GM20000 (cell line): ENCODE data around the gene ACSM3.

ENCODE experiments used
- DNase-seq: peaks from one replicate; pipeline ENCODE4 v3.0.0; 2012; ENCODE audit warnings: low spot score
- TF ChIP-seq, protein P1 (sequence below): IDR thresholded peaks from 2 replicates; pipeline ENCODE4 v1.5.1; 2012; ENCODE audit warnings: mild to moderate bottlenecking, control low read depth; ENCODE audit errors: extremely low read depth, missing control alignments

ACSM3 gene

DNA sequence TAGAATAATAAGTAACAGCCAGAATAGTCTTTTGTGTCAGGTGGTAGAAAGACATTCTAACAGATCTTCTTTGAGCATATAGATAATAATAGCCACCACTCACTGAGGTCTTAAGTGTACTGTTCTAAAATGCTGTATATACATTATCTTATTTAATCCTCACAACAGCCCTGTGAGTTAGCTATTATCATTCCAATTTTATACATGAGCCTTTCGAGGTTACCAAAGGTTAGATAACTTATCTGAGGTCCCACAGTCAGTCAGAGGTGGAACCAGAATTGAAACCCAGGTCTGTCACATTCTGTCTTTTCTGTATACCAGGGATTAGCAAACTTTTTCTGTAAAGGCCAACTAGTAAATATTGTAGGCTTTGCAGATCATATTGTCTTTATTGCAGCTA, 65.7 kb downstream of the ACSM3 start:
- no peak for DNase-seq
- TF ChIP-seq, protein P1, sequence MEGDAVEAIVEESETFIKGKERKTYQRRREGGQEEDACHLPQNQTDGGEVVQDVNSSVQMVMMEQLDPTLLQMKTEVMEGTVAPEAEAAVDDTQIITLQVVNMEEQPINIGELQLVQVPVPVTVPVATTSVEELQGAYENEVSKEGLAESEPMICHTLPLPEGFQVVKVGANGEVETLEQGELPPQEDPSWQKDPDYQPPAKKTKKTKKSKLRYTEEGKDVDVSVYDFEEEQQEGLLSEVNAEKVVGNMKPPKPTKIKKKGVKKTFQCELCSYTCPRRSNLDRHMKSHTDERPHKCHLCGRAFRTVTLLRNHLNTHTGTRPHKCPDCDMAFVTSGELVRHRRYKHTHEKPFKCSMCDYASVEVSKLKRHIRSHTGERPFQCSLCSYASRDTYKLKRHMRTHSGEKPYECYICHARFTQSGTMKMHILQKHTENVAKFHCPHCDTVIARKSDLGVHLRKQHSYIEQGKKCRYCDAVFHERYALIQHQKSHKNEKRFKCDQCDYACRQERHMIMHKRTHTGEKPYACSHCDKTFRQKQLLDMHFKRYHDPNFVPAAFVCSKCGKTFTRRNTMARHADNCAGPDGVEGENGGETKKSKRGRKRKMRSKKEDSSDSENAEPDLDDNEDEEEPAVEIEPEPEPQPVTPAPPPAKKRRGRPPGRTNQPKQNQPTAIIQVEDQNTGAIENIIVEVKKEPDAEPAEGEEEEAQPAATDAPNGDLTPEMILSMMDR: no peak

DNA sequence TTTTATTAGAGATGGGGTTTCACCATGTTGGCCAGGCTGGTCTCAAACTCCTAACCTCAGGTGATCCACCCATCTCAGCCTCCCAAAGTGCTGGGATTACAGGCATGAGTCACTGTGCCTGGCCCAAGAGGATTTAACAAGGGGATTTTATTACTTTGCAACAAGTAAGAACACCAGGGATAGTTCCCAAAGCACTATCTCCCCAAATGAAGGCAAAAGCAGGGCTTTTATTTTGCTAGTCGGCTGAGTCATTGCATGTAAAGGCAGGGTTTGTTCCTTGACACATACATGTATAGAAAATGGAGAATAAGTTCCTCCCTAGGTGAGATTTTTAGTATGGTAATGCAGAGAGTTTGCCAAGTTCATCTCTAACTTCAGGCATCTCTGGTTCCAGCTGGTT, 66.6 kb downstream of the ACSM3 start:
- no peak for DNase-seq
- TF ChIP-seq, protein P1: no peak

DNA sequence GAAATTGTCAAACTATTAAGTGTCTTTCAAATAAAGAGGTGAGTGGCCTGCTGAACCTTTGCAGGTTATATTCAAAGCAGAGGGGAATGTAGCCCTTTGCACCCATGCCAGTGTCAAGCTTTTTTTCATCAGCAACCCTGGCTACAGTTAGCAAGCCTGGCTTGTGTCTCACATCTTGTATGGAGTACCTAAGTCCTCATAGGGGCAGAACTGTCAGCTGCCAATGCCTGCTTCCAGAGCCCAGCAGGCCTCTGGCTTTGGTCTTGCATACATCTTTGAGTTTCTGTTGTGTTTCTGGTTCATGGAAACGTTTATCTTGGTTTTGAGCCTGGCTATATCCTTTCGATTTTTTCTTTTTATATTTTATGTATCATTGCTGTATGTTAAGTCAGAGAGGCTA, 69.3 kb downstream of the ACSM3 start:
- DNase-seq: no peak
- TF ChIP-seq, protein P1: no peak

DNA sequence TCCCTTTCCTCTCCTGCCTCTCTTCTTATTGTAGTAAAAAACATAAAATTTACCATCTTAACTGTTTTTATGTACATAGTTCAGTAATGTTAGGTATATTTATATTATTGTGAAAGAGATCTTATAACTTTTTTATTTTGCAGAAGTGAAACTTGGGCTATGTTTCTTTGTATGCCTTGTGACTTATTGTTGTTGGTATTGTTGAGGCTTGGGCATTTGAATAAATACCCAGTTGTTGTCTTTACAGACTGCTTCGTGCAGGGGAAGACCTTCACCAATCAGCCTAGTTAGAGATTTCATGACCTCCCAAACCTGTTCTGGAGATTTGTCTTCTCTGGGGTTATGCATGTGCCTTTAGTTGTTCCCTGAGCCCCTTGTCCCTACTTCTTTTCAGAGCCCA, 74.4 kb downstream of the ACSM3 start:
- no peak for DNase-seq
- TF ChIP-seq, protein P1: no peak

DNA sequence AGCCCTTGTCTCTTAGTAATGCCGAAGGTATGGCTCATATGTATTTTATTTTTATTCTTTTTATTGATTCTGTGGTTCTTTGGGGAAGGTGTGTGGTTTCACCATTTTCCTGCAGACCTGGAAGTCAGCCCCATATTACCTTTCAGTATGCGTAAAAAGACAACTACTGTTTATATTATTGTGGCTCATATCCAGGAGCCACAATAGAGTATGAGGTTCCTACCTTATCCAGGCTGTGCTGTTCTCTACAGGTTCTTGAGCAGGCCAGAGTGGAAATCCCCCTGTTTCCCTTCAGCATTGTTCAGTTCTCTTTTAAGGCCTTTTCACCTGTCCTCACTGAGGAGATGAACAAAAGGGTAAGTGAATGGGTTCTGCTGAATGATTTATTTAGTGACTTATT, 75.7 kb downstream of the ACSM3 start:
- TF ChIP-seq, protein P1: no peak
- no peak for DNase-seq

DNA sequence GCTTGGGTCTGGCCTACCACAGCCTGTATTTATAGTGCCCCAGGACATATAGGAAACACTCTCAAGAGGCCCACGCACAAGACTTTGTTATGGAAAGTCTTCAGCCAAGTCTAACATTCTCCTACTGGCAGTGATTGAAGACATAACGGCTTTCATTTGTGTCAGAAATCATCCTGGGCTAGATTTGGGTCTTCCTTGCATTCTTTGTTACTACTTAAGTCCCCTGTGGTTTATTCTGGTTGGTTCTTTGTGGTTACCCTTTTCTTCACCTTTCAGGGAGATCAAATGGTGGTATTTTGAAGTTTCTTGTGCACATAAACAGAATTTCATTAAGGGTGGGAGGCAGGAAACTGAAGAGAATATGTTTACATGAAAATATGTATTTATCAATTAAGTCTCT, 80.2 kb downstream of the ACSM3 start:
- TF ChIP-seq, protein P1: no peak
- DNase-seq: no peak

DNA sequence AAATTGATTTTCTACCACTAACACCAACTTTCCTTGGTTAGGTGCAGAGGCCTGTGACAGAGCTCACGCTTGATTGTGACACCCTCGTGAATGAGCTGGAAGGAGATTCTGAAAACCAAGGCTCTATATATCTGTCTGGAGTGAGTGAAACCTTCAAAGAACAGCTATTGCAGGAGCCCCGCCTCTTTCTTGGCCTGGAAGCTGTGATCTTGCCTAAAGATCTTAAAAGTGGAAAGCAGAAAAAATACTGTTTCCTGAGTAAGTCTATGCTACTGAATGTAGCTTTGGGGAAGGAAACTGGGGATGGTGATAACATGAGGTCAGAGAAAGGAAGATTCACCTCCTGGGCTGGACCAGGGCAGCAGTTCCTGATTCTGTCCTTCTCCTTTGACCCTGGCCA, 80.8 kb downstream of the ACSM3 start:
- TF ChIP-seq, protein P1: no peak
- no peak for DNase-seq
